ENCODE results near the gene HECTD4.
"Not testable (repeated sequence)": the region's sequence is repeated elsewhere in the genome, so short reads cannot be mapped to it uniquely, and the experiment has no call there.

The HECTD4 gene, protein sequence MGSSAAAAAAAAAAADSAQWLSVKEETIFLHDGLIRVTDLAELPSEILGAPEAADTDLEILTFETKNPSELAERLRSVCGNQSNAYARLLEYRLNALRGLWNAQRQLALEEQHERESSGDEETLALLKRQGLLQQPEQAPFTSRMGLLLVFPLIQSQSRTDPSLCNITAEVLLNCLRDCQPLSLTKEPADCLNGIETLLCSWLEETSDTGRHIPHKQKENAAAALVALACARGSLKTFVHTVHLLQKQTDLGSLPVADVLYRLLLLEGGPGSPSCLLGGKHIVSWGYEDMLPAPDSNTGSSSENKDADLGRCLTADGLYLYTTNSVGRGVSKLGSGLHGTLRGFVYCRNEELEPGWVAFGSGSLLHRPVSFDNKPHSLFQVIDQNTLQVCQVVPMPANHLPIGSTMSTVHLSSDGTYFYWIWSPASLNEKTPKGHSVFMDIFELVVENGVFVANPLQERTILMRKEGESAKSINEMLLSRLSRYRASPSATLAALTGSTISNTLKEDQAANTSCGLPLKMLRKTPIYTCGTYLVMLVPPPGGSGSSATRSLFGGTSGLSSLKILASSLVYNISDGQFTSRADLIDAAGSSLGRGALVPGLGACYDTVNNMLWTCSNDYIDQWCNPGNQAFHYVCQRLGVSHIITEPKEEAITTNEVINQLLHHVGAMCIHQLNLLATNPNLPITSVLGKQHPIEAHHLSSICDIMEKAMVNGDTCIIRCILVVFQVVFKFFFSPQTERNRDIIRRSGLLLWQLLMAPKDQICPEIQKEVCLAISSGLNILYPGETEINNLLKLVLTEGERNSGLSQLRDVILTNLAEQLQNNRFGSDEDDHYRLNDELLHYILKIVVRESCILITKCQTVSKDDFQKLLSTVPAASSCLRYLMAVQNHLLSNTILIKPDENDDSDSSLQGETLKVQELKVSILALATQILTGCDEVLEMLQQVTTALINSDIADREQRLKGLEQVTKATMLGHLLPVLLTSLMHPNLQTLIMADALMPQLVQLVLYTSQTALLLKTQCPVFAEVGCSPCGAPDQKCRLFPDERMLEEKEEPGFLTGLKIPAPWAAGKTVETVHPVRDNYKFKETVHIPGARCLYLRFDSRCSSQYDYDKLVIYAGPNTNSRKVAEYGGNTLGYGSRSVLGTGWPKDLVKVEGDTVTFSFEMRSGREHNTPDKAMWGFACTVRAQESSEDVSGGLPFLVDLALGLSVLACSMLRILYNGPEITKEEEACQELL (N-terminal part only)

DNA sequence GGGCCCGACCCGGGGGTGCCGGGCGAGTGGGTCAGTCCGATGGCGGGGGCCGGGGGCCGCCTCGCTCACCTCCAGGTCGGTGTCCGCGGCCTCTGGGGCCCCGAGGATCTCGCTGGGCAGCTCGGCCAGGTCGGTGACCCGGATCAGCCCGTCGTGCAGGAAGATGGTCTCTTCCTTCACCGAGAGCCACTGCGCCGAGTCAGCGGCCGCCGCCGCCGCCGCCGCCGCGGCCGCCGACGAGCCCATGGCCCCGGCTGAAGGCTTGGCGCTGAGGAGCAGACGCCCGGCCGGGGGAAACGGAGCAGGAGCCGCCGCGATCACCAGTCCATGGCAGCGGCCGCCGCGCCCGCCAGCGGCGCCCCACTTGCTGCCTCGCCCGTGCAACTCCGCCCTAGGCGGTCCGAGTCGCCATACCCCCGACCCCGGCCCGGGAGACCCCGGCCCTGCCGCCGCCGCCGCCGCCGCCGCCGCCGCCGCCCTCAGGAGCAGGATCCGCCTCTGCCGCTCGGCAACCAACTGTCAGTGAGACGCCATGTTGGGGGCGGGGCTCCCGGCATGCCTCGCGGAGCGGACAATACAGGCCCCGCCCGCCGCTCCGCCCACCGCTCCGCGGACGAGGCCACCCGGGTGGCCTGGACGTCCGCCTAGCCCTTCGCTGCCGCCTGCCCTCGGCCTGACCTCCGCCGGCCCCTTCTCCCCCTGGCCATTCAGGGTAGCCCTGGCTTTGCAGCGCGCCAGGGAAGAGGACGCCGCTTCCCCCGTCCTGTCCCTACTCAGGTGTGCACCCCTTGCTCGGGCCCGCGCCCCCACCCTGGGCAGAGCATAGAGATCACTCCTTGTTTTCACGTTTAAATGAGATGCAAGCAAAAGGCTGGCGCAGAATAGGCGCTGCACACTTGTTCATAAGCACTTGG is at the start of gene HECTD4:
Gene HECTD4 (minus strand): TSS at position 549 of the 914 bp plus-strand sequence. CDS start 303 bp downstream, at position 246.
- DNase-seq = peak; percentile 95

DNA sequence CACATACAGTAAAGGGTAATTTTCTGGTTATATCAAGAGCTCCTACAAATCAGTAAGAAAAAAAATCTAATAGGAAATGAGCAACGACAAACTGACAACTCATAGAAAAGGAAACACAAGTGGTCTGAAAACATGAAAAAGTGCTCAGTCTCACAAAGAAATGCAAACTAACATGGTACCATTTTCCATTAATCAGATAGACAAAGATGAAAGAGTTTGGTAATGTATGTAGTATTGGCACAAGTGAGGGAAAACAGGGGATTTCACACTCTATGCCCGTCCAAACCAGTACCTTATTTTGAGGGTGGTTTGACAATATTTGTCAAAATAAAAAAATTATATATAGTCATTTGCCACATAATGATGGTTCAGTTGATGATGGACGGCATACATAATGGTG is 49.7 kb upstream of the HECTD4 start:
- no peak for DNase-seq

DNA sequence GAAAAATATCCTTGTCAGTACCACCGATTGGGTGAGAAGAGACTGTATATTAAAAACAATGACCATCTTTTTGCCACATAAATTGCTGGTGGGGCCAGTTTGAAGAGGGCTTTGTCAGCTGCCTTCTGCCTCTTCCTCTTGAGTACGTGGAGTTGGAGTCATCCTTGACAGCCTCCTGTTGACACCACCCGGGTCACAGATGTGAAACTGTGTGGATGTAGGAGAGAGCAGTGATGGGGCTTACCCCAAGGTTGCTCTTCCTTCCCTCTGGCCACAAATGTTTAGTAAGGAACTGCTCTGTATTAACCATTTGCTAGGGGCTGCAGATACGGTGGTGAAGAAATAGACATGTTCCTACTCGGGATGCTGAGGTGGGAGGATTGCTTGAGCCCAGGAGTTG is 48.7 kb upstream of the HECTD4 start:
- DNase-seq = no peak

DNA sequence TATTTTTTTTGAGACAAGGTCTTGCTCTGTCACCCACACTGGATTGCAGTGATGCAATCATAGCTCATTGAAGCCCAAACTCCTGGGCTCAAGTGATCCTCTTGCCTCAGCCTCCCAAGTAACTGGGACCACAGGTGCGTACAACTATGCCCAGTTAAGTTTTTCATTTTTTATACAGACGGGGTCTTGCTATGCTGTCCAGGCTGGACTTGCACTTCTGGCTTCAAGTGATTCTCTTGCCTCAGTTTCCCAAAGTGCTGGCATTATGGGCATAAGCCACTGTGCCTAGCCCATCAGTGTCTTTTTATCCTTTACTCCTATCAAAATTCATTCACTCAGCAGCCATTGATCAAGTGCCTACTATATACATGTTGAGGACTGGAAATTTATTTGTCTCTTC is 45.5 kb upstream of the HECTD4 start:
- no peak for DNase-seq

DNA sequence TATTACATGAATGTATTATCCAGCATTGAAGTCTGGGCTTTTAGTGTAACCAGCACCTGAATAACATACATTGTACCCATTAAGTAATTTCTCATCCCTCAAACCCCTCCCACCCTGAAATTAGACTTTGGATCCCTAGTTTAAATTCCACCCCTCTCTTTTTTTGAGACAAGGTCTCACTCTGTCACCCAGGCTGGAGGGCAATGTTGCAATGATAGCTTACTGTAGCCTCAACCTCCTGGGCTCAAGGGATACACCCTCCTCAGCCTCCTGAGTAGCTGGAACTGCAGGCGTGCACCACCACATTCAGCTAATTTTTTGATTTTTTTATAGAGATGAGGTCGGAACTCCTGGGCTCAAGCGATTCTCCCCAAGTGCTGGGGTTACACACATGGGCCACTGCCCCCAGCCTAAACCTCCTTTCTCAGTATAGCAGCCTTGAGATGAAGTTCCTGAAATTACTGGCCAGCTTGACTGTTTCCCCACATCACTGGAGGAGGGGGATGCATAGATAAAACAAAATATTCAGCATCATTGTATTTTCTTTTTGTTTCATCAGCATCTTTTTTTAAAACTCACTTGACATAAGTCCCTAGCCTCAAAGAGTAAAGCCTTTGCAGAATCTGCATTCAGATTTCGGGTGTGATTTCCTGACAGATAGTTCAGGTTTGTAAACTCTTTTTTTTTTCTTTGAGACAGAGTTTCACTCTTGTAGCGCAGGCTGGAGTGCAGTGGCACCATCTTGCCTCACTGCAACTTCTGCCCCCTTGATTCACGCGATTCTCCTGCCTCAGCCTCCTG is 43.6 kb upstream of the HECTD4 start:
- no peak for DNase-seq

DNA sequence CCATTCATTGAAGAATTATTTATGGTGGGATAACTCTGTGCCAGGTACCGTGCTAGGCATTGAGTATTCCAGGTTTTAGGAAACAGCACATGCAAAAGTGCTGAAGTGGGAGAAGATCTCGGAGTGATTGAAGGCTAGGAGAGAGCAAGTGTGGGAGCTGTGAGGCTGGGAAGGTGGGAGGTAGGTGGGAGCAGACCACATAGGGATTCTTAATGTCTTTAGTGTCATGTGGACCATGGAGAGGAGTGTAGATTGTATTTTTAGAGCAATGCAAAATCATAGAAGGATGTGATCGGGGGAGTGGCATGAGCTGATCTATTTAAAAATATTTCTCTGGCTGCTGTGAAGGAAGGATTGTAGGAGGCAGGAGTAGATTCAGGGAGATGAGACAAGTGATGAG is 41.9 kb upstream of the HECTD4 start:
- no peak for DNase-seq

DNA sequence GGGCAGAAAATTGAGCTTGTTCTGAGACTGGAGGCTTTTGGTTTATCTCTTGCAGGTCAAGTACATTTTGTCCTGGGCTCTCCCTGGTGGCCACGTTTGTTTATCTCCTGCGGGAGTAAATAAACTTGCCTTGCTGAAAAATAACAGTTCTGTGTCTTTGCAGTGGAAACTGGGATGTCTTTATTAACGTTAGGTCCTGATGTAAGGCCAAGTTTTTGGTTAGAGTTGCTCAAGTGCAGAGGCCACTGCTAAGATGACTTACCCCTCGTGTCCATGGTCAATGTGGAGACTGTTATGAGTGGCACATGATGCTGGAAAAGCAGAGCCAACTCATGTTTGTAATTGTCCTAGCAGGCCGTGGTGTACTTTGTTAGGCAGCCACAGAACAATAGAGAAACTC is 40.3 kb upstream of the HECTD4 start:
- no peak for DNase-seq

DNA sequence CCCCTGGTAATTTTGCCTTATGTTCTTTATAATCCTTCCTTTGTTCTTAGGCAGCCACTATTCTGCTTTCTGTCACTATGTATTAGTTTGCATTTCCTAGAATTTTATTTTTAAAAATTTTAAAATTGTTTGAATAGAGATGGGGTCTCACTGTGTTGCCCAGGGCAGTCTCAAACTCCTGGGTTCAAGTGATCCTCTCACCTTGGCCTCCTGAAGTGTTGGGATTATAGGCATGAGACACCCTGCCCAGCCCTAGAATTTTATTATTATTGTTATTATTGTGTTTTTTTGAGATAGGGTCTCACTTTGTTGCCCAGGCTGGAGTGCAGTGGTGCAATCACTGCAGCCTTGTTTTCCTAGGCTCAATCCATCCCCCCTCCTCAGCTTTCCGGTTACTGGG is 39.1 kb upstream of the HECTD4 start:
- no peak for DNase-seq

DNA sequence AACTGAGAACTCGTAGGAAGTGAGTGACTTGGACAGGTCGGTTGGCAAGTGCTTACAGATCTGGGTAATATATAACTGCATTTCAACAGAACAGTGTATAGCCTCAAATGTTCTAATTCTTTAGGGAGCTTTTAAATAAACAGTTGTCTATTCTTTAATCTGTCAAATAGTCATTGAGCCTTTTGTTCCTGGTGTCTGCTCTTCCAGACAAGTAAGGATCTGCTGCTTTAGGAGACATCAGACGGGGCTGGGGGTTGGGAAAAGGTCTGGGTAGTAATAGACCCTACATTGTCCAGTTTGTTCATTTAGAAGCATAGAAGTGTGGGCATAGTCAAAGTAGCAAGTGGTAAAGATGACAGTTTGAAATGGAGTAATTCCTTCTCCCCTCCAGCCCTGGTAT is 38.5 kb upstream of the HECTD4 start:
- DNase-seq = no peak

DNA sequence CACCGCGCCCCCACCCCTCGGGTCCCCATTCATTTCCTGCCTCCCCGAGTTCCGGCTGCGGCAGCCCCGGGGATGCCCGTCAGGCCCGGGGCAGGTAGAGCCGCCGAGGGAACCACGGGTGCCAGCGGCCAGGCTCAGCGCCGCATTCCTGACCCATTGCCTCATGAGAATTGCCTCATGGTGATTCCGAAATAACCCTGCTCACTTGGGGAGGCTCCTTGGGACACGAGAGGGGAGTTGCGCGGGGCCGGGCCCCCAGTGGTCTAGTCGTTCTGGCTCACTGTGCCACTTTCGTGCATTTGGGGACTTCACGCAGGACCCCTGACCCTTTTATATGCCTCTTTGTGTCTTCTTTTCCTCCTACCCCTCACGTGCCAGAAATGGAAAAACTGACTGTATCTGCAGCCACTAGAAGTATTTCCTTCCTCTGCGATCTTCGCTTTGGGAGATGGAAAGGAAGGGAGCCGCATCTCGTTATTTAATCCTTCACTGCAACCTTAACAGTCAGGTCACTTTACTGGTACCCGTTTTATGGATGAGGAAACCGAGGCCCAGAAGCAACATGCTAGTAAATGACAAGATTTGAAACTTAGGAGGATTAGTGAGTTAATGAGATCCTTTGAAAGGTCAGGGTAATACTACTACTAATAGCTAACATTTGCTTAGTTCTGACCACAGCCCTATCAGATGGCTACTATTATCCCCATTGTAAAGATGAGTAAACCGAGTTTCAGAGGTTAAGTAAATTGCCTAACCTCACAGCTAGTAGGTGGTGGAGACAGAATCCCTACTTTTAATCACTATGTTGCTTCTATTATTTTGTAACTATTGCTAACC is 37.3 kb upstream of the HECTD4 start:
- no peak for DNase-seq

DNA sequence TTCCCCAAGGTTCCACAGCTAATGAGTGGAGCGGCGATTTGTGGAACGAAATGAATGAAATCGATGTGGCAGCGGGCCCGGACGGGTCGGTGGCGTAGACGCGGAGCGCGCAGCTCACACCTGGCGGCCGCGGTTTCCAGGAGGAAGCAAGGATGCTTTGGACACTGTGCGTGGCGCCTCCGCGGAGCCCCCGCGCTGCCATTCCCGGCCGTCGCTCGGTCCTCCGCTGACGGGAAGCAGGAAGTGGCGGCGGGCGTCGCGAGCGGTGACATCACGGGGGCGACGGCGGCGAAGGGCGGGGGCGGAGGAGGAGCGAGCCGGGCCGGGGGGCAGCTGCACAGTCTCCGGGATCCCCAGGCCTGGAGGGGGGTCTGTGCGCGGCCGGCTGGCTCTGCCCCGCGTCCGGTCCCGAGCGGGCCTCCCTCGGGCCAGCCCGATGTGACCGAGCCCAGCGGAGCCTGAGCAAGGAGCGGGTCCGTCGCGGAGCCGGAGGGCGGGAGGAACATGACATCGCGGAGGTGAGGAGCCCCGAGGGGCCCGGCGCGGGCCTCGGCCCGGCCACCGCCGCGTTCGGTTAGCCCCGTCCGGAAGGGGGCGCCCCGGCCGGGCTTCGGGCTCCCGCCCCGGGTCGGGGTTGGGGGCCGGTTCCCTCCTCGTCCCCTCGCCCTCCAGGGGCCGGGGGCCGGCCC is 36.5 kb upstream of the HECTD4 start, which contains the start of gene PTPN11:
Gene PTPN11 (plus strand): TSS at position 340 of the 689 bp plus-strand sequence. CDS start 165 bp downstream, at position 505.
- DNase-seq = peak; percentile 72

DNA sequence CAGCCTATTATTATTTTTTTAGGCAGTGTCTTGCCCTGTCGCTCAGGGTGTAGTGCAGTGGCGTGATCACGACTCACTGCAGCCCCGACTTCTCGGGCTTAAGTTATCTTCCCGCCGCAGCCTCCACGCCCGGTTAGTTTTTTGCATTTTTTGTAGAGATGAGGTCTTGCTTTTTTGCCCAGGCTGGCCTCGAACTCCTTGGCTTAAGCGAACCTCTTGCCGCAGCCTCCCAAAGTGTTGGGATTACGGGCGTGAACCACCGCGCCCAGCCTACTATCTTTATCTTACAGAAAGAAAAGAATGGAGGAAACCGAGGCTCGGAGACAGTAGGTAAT is 36.0 kb upstream of the HECTD4 start:
- no peak for DNase-seq

DNA sequence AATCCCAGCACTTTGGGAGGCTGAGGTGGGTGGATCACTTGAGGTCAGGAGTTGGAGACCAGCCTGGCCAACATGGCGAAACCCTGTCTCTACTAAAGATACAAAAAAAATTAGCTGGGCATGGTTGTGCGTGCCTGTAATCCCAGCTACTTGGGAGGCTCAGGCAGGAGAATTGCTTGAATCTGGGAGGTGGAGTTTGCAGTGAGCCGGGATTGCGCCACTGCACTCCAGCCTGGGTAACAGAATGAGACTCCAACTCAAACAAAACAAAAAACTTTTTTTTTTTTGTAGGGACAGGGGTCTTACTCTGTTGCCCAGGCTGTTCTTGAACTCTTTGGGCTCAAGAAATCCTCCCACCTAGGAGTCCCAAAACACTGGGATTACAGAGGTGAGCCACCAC is 33.2 kb upstream of the HECTD4 start:
- not testable (repeated sequence) for DNase-seq

DNA sequence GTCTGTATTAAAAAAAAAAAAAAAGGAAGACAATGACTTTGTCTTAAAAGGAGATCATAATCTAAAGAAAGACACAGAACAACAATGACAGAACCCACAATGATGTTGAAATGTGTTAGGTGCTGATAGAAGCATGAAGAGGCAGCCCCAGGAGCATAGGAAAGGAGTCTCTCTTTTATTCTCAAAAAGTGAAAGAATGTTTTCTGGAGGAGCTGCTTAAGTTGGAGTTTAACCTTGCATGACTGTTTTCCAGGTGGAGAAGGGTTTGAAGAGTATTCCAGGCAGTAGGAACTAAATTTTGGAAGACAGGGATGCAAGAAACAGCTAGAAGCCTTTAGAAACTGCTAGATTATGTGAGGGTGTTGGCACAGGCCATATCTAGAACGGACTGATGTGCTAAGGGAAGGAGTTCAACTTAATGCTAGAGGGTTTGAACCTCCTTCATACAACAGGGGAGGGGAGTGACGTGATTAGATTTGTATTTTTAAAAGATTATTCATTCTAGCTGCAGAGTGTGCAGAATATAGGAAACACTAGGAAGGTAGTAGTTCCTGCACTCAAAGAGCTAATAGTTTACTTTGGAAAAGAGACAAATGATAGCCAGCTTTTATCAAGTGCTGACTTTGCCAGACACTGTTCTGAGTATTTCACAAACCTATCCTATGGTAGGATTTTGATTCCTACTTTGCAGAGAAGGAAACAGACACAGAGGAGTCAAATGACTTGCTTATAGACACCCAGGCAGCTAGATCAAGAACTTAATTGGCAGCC is 31.8 kb upstream of the HECTD4 start:
- DNase-seq = no peak

DNA sequence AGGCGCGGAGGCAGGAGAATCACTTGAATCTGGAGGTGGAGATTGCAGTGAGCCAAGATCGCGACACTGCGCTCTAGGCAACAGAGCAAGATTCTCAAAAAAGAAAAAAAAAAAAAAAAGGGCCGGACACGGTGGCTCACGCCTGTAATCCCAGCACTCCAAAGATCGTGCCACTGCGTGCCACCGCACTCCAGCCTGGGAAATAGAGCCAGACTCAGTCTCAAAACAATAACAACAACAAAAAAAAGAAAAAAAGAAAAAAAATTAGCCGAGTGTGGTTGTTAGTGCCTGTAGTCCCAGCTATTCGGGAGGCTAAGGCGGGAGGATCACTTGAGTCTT is 27.6 kb upstream of the HECTD4 start:
- DNase-seq = no peak

DNA sequence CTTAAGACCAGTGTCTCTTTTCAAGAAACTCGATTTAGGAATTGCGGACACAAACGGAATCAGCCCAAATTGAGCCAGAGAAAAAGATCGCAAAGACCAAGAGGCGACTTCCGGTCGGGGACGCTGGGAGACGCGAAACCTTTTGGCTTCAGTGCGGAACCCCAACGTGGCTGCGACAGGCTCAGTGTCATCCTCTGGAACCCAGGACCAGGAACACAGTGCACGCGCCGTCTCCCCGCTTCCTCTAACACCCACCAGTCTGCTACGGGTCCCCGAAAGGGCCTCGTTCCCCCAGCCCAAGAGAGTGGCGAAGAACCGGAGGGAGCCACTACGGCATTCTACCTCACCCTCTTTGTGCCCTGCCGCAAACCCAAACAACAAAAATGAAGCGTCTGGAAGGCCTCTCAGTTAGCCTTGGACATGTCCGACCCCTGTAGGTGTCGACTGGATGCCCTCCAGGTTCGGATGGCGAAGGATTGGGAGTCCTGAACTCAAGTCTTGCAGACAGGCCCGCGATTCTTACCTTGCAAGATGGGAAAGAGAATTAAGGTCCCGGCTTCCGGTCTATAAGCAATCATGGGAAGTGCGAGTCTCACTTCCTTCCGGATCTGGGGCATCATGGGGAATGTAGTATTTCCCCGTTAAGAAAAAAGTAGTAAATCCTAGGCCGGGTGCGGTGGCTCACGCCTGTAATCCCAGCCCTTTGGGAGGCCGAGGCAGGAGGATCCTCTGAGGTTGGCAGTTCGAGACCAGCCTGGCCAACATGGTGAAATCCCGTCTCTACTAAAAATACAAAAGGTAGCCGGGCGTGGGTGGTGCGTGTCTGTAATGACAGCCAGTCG is 27.1 kb upstream of the HECTD4 start, which contains the start of gene RPL6:
Gene RPL6 (minus strand): TSS at position 542 of the 842 bp plus-strand sequence. CDS start 949 bp downstream, outside the sequence.
- peak; percentile 91 for DNase-seq

DNA sequence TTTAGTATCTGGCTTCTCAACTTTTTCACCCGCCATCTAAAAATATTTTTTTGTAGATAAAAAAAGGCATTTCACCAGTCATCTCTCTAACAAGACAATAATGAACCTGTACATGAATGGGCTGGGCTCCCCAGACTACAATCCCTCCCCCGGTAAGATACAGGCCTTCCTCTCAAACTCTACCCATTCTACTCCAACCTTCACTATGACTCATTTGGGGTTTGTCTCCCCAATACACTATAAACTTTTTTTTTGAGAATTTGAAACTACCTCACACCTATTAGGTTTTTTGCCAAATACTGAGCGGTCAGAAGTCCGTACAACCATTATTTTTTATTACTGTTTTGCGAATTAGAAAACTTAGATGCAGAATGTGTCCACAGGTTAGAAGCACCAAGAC is 26.4 kb upstream of the HECTD4 start:
- DNase-seq = no peak

DNA sequence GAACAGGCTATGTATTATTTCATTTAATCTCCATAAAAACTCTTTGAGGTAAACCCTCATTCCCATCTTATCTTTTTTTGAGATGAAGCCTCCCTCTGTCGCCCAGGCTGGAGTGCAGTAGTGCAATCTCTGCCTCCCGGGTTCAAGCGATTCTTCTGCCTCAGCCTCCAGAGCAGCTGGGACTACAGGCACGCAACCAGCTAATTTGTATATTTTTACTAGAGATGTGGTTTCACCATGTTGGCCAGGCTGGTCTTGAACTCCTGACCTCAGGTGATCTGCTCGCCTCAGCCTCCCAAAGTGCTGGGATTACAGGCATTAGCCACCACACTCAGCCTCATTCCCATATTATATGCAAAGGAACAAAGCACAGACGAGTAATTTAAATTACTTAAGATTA is 25.5 kb upstream of the HECTD4 start:
- DNase-seq = not testable (repeated sequence)
